H9 (cell line): ENCODE results near the gene SH3BGR. TPM values are rescaled to one million over a fixed set of nuclear protein-coding genes. Genes with fewer than 3 reads are reported as not detected.

Source experiments
- DNase-seq: peaks from one replicate; pipeline ENCODE4 v3.0.0-alpha.2; 2017
- H2AFZ ChIP-seq: one replicate; pipeline ENCODE4 v1.6.1; 2013; ENCODE audit warnings: mild to moderate bottlenecking, low read length, control low read depth, moderate library complexity
- H2AK5ac ChIP-seq: 2 replicates; pipeline ENCODE4 v1.6.1; 2013; ENCODE audit warnings: low read length, control low read depth, mixed read lengths; ENCODE audit not compliant: insufficient read length
- H2BK120ac ChIP-seq: one replicate; pipeline ENCODE4 v1.6.1; 2013; ENCODE audit warnings: low read depth, mild to moderate bottlenecking, low read length, control low read depth, inconsistent platforms; ENCODE audit not compliant: poor library complexity, severe bottlenecking
- H2BK12ac ChIP-seq: 2 replicates; pipeline ENCODE4 v1.6.1; 2013; ENCODE audit warnings: low read length, control low read depth, mixed read lengths, low read depth; ENCODE audit not compliant: insufficient read length
- H2BK15ac ChIP-seq: 2 replicates; pipeline ENCODE4 v1.6.1; 2013; ENCODE audit warnings: low read depth, low read length, control low read depth
- H2BK20ac ChIP-seq: one replicate; pipeline ENCODE4 v1.6.1; 2013; ENCODE audit warnings: low read depth, mild to moderate bottlenecking, low read length, control low read depth, inconsistent platforms; ENCODE audit not compliant: poor library complexity, severe bottlenecking
- H2BK5ac ChIP-seq: 2 replicates; pipeline ENCODE4 v1.6.1; 2013; ENCODE audit warnings: low read length, control low read depth, mixed read lengths; ENCODE audit not compliant: insufficient read length
- H3K14ac ChIP-seq: 2 replicates; pipeline ENCODE4 v1.6.1; 2013; ENCODE audit warnings: low read length, control low read depth; ENCODE audit not compliant: insufficient read depth
- H3K18ac ChIP-seq: 2 replicates; pipeline ENCODE4 v1.6.1; 2013; ENCODE audit warnings: low read depth, mild to moderate bottlenecking, mixed read lengths, low read length, control low read depth; ENCODE audit not compliant: insufficient read length
- H3K23ac ChIP-seq: 2 replicates; pipeline ENCODE4 v1.6.1; 2013; ENCODE audit warnings: low read length, control low read depth, mixed read lengths, low read depth; ENCODE audit not compliant: insufficient read length
- H3K23me2 ChIP-seq: 2 replicates; pipeline ENCODE4 v1.6.1; 2013; ENCODE audit warnings: low read depth, mild to moderate bottlenecking, mixed read lengths, low read length, control low read depth; ENCODE audit not compliant: insufficient read length, poor library complexity, severe bottlenecking
- H3K27ac ChIP-seq: 2 replicates; pipeline ENCODE4 v1.5.1; 2013; ENCODE audit warnings: low read length, control low read depth, mixed read lengths, low read depth; ENCODE audit not compliant: insufficient read length
- H3K27me3 ChIP-seq: 2 replicates; pipeline ENCODE4 v1.6.1; 2013; ENCODE audit warnings: low read length, control low read depth, inconsistent platforms; ENCODE audit not compliant: insufficient read depth
- H3K4ac ChIP-seq: 2 replicates; pipeline ENCODE4 v1.6.1; 2013; ENCODE audit warnings: low read depth, mild to moderate bottlenecking, control low read depth, inconsistent platforms, low read length, moderate library complexity
- H3K4me1 ChIP-seq: 2 replicates; pipeline ENCODE4 v1.6.1; 2013; ENCODE audit warnings: low read length, control low read depth, inconsistent platforms; ENCODE audit not compliant: insufficient read depth
- H3K4me2 ChIP-seq: 2 replicates; pipeline ENCODE4 v1.6.1; 2013; ENCODE audit warnings: low read length, control low read depth, mixed read lengths; ENCODE audit not compliant: insufficient read length, insufficient read depth
- H3K56ac ChIP-seq: 2 replicates; pipeline ENCODE4 v1.6.1; 2013; ENCODE audit warnings: low read depth, mild to moderate bottlenecking, mixed read lengths, low read length, control low read depth; ENCODE audit not compliant: insufficient read length
- H3K79me1 ChIP-seq: 2 replicates; pipeline ENCODE4 v1.6.1; 2013; ENCODE audit warnings: low read depth, mild to moderate bottlenecking, moderate library complexity, low read length, control low read depth, inconsistent platforms; ENCODE audit not compliant: insufficient read depth, poor library complexity, severe bottlenecking
- H3K79me2 ChIP-seq: 2 replicates; pipeline ENCODE4 v1.6.1; 2013; ENCODE audit warnings: low read length, control low read depth, inconsistent platforms; ENCODE audit not compliant: insufficient read depth
- H3K9ac ChIP-seq: 2 replicates; pipeline ENCODE4 v1.6.1; 2013; ENCODE audit warnings: low read length, control low read depth, mixed read lengths; ENCODE audit not compliant: insufficient read length; ENCODE audit errors: extremely low read depth
- H3K9me3 ChIP-seq: one replicate; pipeline ENCODE4 v1.6.1; 2013; ENCODE audit warnings: low read depth, low read length, inconsistent platforms; ENCODE audit not compliant: control insufficient read depth
- H3T11ph ChIP-seq: one replicate; pipeline ENCODE4 v1.6.1; 2013; ENCODE audit warnings: mild to moderate bottlenecking, low read length, control low read depth, inconsistent platforms
- H4K20me1 ChIP-seq: one replicate; pipeline ENCODE4 v1.6.1; 2013; ENCODE audit not compliant: control insufficient read depth, insufficient read length, insufficient read depth
- H4K5ac ChIP-seq: 2 replicates; pipeline ENCODE4 v1.6.1; 2013; ENCODE audit warnings: low read depth, mild to moderate bottlenecking, mixed read lengths, low read length, control low read depth; ENCODE audit not compliant: insufficient read length
- H4K8ac ChIP-seq: replicated peaks from 2 replicates; pipeline ENCODE4 v1.6.1; 2013; ENCODE audit warnings: low read length, control low read depth, mixed read lengths, low read depth; ENCODE audit not compliant: insufficient read length
- H4K91ac ChIP-seq: 2 replicates; pipeline ENCODE4 v1.6.1; 2013; ENCODE audit warnings: low read depth, mild to moderate bottlenecking, moderate library complexity, mixed read lengths, low read length, control low read depth; ENCODE audit not compliant: insufficient read length
- H3K27ac Mint-ChIP-seq, 3 experiments: 2 replicates in 2 of 3; 3 replicates in 1 of 3; pipeline ENCODE4 v1.8.0; 2020 to 2021; ENCODE audit warnings: mixed read lengths in 3 of 3, mild to moderate bottlenecking in 1 of 3, moderate library complexity in 1 of 3
- H3K27me3 Mint-ChIP-seq: 2 replicates; pipeline ENCODE4 v1.8.0; 2021; ENCODE audit warnings: low read depth, mild to moderate bottlenecking, moderate library complexity, mixed read lengths
- H3K36me3 Mint-ChIP-seq, 3 experiments: 2 replicates in 2 of 3; 3 replicates in 1 of 3; pipeline ENCODE4 v1.8.0; 2020 to 2021; ENCODE audit warnings: low read depth in 3 of 3, mixed read lengths in 3 of 3; ENCODE audit not compliant: insufficient read depth in 1 of 3
- H3K4me1 Mint-ChIP-seq, 2 experiments: 2 replicates each; pipeline ENCODE4 v1.8.0; 2020; ENCODE audit warnings: mixed read lengths in 2 of 2
- H3K4me3 Mint-ChIP-seq, 2 experiments: 2 replicates in 1 of 2; 3 replicates in 1 of 2; pipeline ENCODE4 v1.8.0; 2020 to 2021; ENCODE audit warnings: mild to moderate bottlenecking in 2 of 2, mixed read lengths in 2 of 2, moderate library complexity in 1 of 2
- H3K9me3 Mint-ChIP-seq, 2 experiments: 2 replicates in 1 of 2; 3 replicates in 1 of 2; pipeline ENCODE4 v1.8.0; 2020; ENCODE audit warnings: mild to moderate bottlenecking in 2 of 2, mixed read lengths in 2 of 2, moderate library complexity in 1 of 2
- WGBS: extraction: QIAGEN DNeasy Blood & Tissue Kit; methylation state at CpG from one replicate; pipeline ENCODE4 v1.1.7; 2013; ENCODE audit warnings: missing lambda C conversion rate, low lambda C conversion rate, mixed read lengths; ENCODE audit not compliant: insufficient read length; ENCODE audit errors: extremely low coverage; 5-methylcytosine and 5-hydroxymethylcytosine counted together
- total RNA-seq: library from RNA; stranded (reverse); gene quantifications from 2 replicates; pipeline ENCODE4 v1.2.1, GENCODE V29; 2021
- TF ChIP-seq, protein P1 (sequence below): fragments of 200-600 bp; sonication (generic); conservative IDR thresholded peaks from 3 replicates; pipeline ENCODE4 v1.8.0; 2021; ENCODE audit warnings: antibody characterized with exemption, mild to moderate bottlenecking

SH3BGR gene
- total RNA-seq, 1 experiment from 2014 or later: 2.9 TPM

DNA sequence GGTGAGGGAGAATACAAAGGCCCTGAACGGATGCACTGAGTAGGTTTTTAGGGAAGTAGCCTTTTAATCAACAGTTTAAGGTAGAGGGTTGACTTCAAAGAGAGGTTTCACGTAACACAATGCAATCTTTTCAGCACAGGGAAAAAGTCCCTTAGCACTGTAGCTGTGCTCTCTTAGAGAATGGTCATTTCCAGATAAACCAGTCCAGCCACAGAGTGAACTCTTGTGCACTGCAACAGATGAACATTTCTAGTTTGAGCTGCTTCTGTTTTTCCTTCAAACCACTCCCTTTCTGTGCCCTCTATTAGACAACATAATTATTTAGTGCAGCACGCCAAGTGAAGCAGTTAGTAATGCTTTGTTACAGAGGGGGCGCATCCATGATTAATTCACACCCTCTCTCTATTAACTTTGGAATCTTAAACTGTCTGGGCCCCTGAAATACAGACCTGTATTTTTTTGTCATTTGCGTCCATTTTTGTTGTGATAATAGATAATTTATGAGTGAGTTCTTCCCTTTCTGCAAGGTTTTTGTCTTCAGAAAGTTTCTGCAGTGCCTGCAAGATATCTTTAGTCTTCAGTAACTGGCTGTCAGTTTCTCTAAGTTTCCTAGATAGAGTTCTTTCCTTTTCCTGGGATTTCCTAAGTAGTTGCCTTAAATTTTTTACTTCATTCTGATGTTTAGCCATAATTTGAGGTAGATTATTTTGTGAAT lies 29.1 kb upstream of the SH3BGR start:
- H3K56ac ChIP-seq: no peak overlapping the region
- no peak overlapping the region for H3K14ac ChIP-seq
- H2BK15ac ChIP-seq: no peak overlapping the region
- Mint-ChIP-seq H3K36me3 (peaks cover 0 to 3% (median 2%) of the 10 kb centered on the region in 3 experiments; a peak in 1 of 7 replicates), H3K4me3 (no peak overlapping the region), H3K27ac (no peak overlapping the region), H3K4me1 (peaks cover 7 to 12% of the 10 kb centered on the region in 2 experiments), H3K9me3 (0 out of 5 replicates have a peak, but pooled peaks cover 0 to 4% of the 10 kb centered on the region in 2 experiments), H3K27me3 (no peaks in the 10 kb centered on the region)
- no peak overlapping the region for H4K91ac ChIP-seq
- no peak overlapping the region for H2BK12ac ChIP-seq
- H2BK120ac ChIP-seq: no peak overlapping the region
- H3K9me3 ChIP-seq: no peaks in the 10 kb centered on the region
- no peaks in the 10 kb centered on the region for H3K23me2 ChIP-seq
- no peaks in the 10 kb centered on the region for H3K79me1 ChIP-seq
- H2BK20ac ChIP-seq: no peak overlapping the region
- no peak overlapping the region for H3T11ph ChIP-seq
- H4K8ac ChIP-seq: no peak overlapping the region
- H3K4me2 ChIP-seq: no peak overlapping the region
- no peak overlapping the region for H4K5ac ChIP-seq
- H3K23ac ChIP-seq: no peak overlapping the region
- no peaks in the 10 kb centered on the region for H3K79me2 ChIP-seq
- no peak overlapping the region for H2AK5ac ChIP-seq
- H3K27me3 ChIP-seq: no peaks in the 10 kb centered on the region
- DNase-seq: no peak
- no CpG with 5 or more reads among the region's 5 CpGs for WGBS
- H3K4ac ChIP-seq: no peak overlapping the region
- TF ChIP-seq, protein P1, sequence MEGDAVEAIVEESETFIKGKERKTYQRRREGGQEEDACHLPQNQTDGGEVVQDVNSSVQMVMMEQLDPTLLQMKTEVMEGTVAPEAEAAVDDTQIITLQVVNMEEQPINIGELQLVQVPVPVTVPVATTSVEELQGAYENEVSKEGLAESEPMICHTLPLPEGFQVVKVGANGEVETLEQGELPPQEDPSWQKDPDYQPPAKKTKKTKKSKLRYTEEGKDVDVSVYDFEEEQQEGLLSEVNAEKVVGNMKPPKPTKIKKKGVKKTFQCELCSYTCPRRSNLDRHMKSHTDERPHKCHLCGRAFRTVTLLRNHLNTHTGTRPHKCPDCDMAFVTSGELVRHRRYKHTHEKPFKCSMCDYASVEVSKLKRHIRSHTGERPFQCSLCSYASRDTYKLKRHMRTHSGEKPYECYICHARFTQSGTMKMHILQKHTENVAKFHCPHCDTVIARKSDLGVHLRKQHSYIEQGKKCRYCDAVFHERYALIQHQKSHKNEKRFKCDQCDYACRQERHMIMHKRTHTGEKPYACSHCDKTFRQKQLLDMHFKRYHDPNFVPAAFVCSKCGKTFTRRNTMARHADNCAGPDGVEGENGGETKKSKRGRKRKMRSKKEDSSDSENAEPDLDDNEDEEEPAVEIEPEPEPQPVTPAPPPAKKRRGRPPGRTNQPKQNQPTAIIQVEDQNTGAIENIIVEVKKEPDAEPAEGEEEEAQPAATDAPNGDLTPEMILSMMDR: no peak
- peak overlapping the region; percentile 36 for H2AFZ ChIP-seq
- no peaks in the 10 kb centered on the region for H3K4me1 ChIP-seq
- no peaks in the 10 kb centered on the region for H4K20me1 ChIP-seq
- no peak overlapping the region for H2BK5ac ChIP-seq
- H3K9ac ChIP-seq: no peak overlapping the region
- no peak overlapping the region for H3K27ac ChIP-seq
- H3K18ac ChIP-seq: no peak overlapping the region
